HEK293T (cell line): Measurements from ENCODE around the gene FAM3D.

Experiments used
- PKNOX1 ChIP-seq: fragments of 450-650 bp; IDR thresholded peaks from 2 replicates; pipeline ENCODE4 v1.6.1; 2016
- TARDBP ChIP-seq: fragments of 450-650 bp; IDR thresholded peaks from 2 replicates; pipeline ENCODE4 v1.6.1; 2016

DNA sequence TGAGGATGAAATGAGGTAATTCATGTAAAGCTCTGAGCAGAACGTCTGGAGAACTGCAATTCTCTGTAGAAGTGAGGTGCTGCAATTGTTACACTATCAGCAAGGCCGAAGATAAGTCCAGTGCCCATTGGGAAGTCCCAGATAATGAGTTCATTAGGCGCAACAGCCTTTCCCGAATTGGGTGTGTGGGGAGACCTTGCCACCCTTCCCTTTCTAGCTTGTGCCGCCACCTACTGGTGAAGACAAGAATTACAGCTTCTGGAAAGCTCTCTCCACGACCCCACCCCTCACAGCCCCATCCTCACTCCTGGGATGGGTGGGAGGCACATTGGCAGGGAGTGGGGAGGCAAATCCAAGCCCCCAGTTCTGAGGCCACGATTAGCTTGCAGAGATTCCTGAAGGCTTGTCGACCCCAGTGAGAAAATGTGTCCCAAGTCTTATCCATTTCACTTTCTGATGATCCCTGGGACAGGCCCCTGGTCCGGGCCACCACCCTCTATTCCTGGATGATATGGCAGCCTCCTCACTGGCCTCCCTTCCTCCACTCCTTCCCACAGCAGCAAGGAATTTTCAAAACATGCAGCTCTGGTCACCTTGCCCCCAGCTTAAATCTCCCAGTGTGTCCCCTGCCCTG lies 36.4 kb downstream of the FAM3D start:
- TF ChIP-seq PKNOX1 = no peak
- no peak for TF ChIP-seq TARDBP
